ENCODE data around the gene PRXL2A.

Gene PRXL2A

GRCh38 chr10:80461208-80462183 is 53.1 kb downstream of the PRXL2A start:
- no peak for DNase-seq (ENCODE audit: low spot score)

- no peak for DNase-seq (ENCODE audit: low spot score)
Measured at GRCh38 chr10:80462299-80462980, 54.1 kb downstream of the PRXL2A start.

GRCh38 chr10:80462981-80463741 is 54.8 kb downstream of the PRXL2A start:
- DNase-seq (ENCODE audit: low spot score): no peak

- no peak for DNase-seq (ENCODE audit: low spot score)
Measured at GRCh38 chr10:80463868-80464267, 55.5 kb downstream of the PRXL2A start.

GRCh38 chr10:80464557-80465450 is 56.5 kb downstream of the PRXL2A start:
- peak; percentile 39 for DNase-seq (ENCODE audit: low spot score)

GRCh38 chr10:80465451-80465835 is 57.1 kb downstream of the PRXL2A start:
- no peak for DNase-seq (ENCODE audit: low spot score)

GRCh38 chr10:80465839-80466590 is 57.7 kb downstream of the PRXL2A start:
- no peak for DNase-seq (ENCODE audit: low spot score)

- DNase-seq (ENCODE audit: low spot score): no peak
Measured at GRCh38 chr10:80466724-80467326, 58.5 kb downstream of the PRXL2A start.

GRCh38 chr10:80468002-80468401 is 59.7 kb downstream of the PRXL2A start:
- DNase-seq (ENCODE audit: low spot score): no peak

GRCh38 chr10:80468806-80469421 is 60.6 kb downstream of the PRXL2A start:
- no peak for DNase-seq (ENCODE audit: low spot score)

- no peak for DNase-seq (ENCODE audit: low spot score)
Measured at GRCh38 chr10:80470266-80470665, 61.9 kb downstream of the PRXL2A start.

- DNase-seq (ENCODE audit: low spot score): no peak
Measured at GRCh38 chr10:80471001-80471400, 62.6 kb downstream of the PRXL2A start.

- no peak for DNase-seq (ENCODE audit: low spot score)
Measured at GRCh38 chr10:80471715-80472233, 63.4 kb downstream of the PRXL2A start.

GRCh38 chr10:80472234-80473095 is 64.1 kb downstream of the PRXL2A start:
- DNase-seq (ENCODE audit: low spot score): no peak

- no peak for DNase-seq (ENCODE audit: low spot score)
Measured at GRCh38 chr10:80473096-80473657, 64.8 kb downstream of the PRXL2A start.

GRCh38 chr10:80473692-80474596 is 65.6 kb downstream of the PRXL2A start:
- DNase-seq (ENCODE audit: low spot score): no peak

GRCh38 chr10:80474597-80474910 is 66.2 kb downstream of the PRXL2A start:
- DNase-seq (ENCODE audit: low spot score): no peak
